HG03558 (cell line): ENCODE data around the gene EGLN2.
"Not testable (repeated sequence)": the region's sequence is repeated elsewhere in the genome, so short reads cannot be mapped to it uniquely, and the experiment has no call there.

Source experiments
- ATAC-seq: cut with Tn5 transposase; IDR thresholded peaks from one replicate; pipeline ENCODE4 v1.9.1; 2021; ENCODE audit warnings: moderate number of reproducible peaks; ENCODE audit not compliant: unreplicated experiment; ENCODE audit errors: extremely low read depth

EGLN2 gene

DNA sequence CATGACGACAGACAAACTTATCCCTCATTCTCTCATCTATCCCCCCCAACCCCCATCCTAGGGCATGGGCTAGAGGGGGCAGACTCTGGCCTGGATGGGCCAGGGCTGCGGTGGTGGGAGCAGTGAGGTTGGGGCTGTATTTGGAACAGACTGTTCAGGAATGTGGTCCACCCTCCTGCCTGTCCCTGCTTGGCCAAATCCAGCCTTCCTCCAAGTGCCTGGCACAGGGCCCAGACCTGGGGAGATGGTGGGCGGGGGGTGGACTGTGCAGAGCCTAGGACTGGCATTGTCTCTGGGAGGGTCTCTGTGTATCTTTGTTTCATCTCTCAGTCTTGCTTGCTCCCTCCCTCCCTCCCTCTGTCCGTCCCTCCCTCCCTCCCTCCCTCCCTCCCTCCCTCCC, 14.2 kb downstream of the EGLN2 start:
- no peak for ATAC-seq

DNA sequence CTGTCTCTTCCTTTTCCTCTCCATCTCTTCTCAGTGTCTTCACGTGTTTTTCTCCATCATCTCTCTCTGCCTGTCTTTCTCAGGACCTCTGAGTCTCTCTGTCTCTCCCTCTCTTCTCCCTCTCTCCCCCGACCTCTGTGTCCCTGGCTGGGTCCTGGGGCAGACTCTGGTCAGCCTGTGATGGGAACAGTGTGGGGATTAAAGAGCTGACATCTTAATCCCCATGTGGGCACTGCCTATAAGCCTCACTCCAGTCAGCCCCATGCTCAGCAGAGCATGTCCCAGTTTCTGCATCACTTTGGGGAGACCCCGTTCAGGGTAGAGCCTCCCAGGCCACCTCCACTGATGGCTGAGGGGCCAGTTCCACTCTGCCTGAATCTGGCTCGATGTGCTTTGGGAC, 16.2 kb downstream of the EGLN2 start:
- no peak for ATAC-seq

DNA sequence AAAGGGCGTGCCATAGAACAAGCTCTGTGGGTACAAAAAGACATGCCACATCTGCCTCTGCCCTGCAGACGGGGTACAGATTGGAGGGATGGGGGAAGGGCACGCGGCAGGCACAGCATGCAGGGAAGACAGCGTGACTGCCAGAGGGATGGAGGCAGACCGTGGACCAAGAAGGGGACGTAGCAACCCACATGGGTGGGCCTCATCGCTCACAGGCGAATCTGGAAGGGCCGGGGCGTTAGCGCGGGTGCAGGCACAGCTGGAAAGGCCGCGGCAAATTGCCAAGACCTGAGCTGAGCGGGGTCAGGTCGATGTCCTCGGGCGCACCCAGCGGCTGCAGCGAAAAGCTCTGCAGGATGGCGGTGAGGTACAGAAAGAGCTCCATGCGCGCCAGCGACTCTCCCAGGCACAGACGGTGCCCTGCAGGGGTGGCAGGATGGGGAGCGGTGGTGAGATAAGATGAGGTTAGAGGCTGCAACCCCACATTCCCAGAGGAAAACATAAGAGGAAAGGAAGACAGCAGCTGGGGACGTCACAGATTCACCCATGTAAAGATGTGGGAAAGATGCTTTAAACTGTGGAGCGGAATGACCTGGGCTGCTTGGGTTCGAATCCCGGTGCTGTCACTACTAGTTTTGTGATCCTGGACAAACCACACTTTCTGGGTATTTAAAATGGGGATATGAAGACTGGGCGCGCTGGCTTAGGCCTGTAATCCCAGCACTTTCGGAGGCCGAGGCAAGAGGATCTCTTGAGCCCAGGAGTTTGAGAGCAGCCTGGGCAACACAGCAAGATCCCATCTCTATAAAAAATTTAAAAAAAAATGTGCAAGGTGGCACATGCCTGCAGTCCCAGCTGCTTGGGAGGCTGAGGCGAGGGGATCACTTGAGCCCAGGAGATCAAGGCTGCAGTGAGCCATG, 19.7 kb downstream of the EGLN2 start:
- ATAC-seq, result not testable (repeated sequence)

GRCh38 chr19:40819479-40820234, 20.7 kb downstream of the EGLN2 start:
- ATAC-seq, result not testable (repeated sequence)

GRCh38 chr19:40822161-40822560, 23.2 kb downstream of the EGLN2 start:
- no peak for ATAC-seq

DNA sequence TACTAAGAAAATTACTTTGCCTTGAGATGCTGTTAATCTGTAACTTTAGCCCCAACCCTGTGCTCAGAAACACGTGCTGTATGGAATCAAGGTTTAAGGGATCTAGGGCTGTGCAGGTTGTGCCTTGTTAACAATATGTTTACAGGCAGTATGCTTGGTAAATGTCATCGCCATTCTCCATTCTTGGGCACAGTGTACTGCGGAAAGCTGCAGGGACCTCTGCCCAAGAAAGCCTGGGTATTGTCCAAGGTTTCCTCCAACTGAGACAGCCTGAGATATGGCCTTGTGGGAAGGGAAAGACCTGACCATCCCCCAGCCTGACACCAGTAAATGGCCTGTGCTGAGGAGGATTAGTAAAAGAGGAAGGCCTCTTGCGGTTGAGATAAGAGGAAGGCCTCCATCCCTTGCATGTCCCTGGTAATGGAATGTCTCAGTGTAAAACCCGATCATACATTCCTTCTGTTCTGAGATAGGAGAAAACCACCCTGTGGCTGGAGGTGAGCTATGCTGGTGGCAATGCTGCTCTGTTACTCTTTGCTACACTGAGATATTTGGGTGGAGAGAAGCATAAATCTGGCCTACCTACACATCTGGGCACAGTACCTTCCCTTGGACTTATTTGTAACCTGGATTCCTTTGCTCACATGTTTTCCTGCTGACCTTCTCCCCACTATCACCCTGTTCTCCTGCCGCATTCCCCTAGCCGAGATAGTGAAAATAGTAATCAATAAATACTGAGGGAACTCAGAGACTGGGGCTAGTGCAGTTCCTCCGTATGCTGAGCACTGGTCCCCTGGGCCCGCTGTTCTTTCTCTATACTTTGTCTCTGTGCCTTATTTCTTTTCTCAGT, 23.9 kb downstream of the EGLN2 start:
- ATAC-seq, result not testable (repeated sequence)

GRCh38 chr19:40824916-40825315, 25.9 kb downstream of the EGLN2 start:
- not testable (repeated sequence) for ATAC-seq

GRCh38 chr19:40825460-40826095, 26.6 kb downstream of the EGLN2 start:
- ATAC-seq, result not testable (repeated sequence)

DNA sequence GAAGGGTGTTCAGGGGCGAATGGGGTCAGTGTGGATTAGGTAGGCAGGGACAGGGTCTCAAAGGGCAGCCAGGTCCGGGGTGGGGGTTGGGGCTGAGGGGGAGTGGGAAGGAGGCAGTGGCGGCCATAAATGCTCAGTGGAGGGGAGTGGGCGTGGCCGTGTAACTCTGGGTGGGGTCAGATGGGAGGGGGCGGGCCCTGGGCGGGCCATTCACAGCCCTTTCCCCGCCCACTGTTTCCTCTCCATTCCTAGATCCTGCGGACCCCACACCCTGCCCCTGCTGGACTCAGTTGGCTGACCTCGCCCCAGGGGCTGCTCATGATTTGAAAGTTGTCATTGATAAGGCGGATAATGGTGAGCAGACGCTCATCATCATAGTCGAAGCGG, 27.3 kb downstream of the EGLN2 start:
- not testable (repeated sequence) for ATAC-seq

DNA sequence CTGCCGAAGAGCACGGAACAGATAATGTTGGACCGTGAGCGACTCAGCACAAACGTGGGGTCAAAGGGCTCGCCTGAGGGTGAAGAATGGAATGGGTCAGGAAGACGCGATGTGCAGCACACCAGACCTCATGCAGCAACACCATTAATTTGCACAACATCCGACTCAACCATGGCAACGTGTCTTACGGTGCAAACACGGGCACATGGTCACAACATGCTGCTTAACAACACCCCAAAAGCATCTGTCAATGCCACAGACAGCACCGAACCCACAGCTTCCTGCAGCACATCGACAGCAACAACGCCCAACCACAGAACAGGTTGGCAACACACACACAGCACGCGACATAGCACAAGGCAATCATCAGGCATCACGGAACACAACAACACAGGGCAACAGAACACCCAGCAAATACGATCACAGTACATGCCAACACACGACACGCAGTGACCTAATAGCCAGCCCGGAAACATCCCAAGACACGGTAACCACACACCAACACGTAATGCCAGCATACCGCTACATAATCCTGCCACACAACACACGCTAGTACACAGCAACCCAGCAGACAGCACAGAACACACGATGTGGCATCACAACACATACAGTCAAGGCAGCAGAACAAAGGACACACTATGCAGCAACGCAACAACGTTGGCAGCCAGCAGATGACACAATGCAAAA, 27.9 kb downstream of the EGLN2 start:
- ATAC-seq, result not testable (repeated sequence)

GRCh38 chr19:40827386-40828247, 28.6 kb downstream of the EGLN2 start:
- ATAC-seq, result no peak

DNA sequence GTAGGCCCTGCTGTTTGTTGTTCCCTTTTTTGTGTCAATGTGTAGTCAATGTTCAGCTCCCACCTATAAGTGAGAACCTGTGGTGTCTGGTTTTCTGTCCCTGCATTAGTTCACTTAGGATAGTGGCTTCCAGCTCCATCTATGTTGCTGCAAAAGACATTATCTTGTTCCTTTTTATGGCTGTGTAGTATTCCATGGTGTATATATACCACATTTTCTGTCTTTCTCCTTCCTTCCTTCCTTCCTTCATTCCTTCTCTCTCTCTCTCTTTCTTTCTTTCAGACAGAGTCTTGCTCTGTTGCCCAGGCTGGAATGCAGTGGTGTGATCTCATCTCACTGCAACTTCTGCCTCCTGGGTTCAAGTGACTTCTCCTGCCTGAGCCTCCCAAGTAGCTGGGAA, 30.2 kb downstream of the EGLN2 start:
- no peak for ATAC-seq

DNA sequence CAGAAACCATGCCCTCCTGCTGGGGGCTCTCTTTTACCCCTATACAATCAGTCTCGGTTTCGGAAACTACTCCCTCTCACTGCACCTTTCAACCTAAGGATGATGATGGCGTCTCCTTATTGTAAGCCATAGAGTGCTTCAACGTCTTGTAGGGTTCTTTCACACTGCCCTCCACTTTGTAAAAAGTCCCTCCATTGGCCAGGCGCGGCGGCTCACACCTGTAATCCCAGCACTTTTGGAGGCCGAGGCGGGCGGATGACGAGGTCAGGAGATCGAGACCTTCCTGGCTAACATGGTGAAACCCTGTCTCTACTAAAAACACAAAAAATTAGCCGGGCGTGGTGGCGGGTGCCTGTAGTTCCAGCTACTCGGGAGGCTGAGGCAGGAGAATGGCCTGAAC, 31.8 kb downstream of the EGLN2 start:
- ATAC-seq, result not testable (repeated sequence)

- no peak for ATAC-seq
These were observed 32.8 kb downstream of the EGLN2 start for GRCh38 chr19:40831502-40832430.

DNA sequence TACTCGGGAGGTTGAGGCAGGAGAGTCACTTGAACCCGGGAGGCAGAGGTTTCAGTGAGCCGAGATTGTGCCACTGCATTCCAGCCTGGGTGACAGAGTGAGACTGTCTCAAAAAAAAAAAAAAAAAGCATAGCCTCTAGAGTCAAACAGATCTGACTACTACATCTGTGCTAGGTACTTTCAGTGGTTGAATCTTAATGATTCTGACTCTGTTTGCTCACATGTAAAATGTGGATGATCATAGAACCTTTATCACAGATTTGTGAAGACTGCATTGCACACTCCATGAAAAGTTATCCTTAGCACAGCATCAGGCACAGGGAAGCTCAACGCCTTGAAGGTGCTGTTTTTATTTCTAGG, 33.4 kb downstream of the EGLN2 start:
- not testable (repeated sequence) for ATAC-seq

GRCh38 chr19:40833728-40834533, 34.9 kb downstream of the EGLN2 start:
- not testable (repeated sequence) for ATAC-seq
